Hepatocyte (in vitro differentiated cells): ENCODE measurements around the gene NPAS3. TPM values are rescaled to one million over a fixed set of nuclear protein-coding genes. Genes with fewer than 3 reads are reported as not detected.

Experiments
- DNase-seq: peaks from one replicate; pipeline ENCODE4 v3.0.0-alpha.2; 2016; ENCODE audit warnings: low spot score
- H2AFZ ChIP-seq: fragments of 200-600 bp; sonication (generic); 2 replicates; pipeline ENCODE4 v1.6.0; 2016; ENCODE audit warnings: antibody characterized with exemption, mild to moderate bottlenecking
- H3K27ac ChIP-seq: fragments of 200-600 bp; sonication (generic); 2 replicates; pipeline ENCODE4 v1.5.1; 2016; ENCODE audit warnings: mild to moderate bottlenecking
- H3K27me3 ChIP-seq: fragments of 200-600 bp; sonication (generic); 2 replicates; pipeline ENCODE4 v1.6.1; 2016
- H3K36me3 ChIP-seq: fragments of 200-600 bp; sonication (generic); replicated peaks from 2 replicates; pipeline ENCODE4 v1.5.1; 2016; ENCODE audit warnings: low read depth; ENCODE audit not compliant: insufficient read depth
- H3K4me1 ChIP-seq: fragments of 200-600 bp; sonication (generic); 2 replicates; pipeline ENCODE4 v1.5.1; 2016; ENCODE audit warnings: mild to moderate bottlenecking, moderate library complexity; ENCODE audit not compliant: insufficient read depth
- H3K4me2 ChIP-seq: fragments of 200-600 bp; sonication (generic); 2 replicates; pipeline ENCODE4 v1.6.0; 2016
- H3K4me3 ChIP-seq: fragments of 200-600 bp; sonication (generic); 2 replicates; pipeline ENCODE4 v1.5.1; 2016; ENCODE audit warnings: mild to moderate bottlenecking
- H3K79me2 ChIP-seq: fragments of 200-600 bp; sonication (generic); 2 replicates; pipeline ENCODE4 v1.6.0; 2017; ENCODE audit warnings: mild to moderate bottlenecking
- H3K9me2 ChIP-seq: fragments of 200-600 bp; sonication (generic); replicated peaks from 2 replicates; pipeline ENCODE4 v1.6.0; 2017; ENCODE audit warnings: mild to moderate bottlenecking; ENCODE audit not compliant: insufficient read depth
- H3K9me3 ChIP-seq: fragments of 200-600 bp; sonication (generic); 2 replicates; pipeline ENCODE4 v1.5.1; 2016; ENCODE audit warnings: low read depth, mild to moderate bottlenecking
- H4K20me1 ChIP-seq: fragments of 200-600 bp; sonication (generic); 2 replicates; pipeline ENCODE4 v1.6.0; 2016; ENCODE audit warnings: mild to moderate bottlenecking; ENCODE audit not compliant: insufficient read depth, poor library complexity, severe bottlenecking
- EZH2 ChIP-seq: fragments of 200-600 bp; sonication (generic); IDR thresholded peaks from 2 replicates; pipeline ENCODE4 v1.6.1; 2016; ENCODE audit warnings: antibody characterized with exemption, mild to moderate bottlenecking, borderline replicate concordance
- EZH2phosphoT487 ChIP-seq: fragments of 200-600 bp; sonication (generic); IDR thresholded peaks from one replicate; pipeline ENCODE4 v1.6.1; 2018; ENCODE audit warnings: antibody characterized with exemption, mild to moderate bottlenecking, low read depth, moderate library complexity; ENCODE audit not compliant: unreplicated experiment, severe bottlenecking
- WGBS: methylation state at CpG from one replicate; pipeline ENCODE4 v1.1.6; 2016; ENCODE audit warnings: low lambda C conversion rate; ENCODE audit errors: missing lambda C conversion rate; 5-methylcytosine and 5-hydroxymethylcytosine counted together
- polyA plus RNA-seq: library from polyadenylated mRNA; unstranded; fragments of >200 nt; fragmentation: Nextera tagmentation; extraction: Ambion mirVana; gene quantifications from 2 replicates; pipeline ENCODE4 v1.2.1, GENCODE V29; 2016
- total RNA-seq: library from RNA; depleted of rRNA; stranded (reverse); fragments of >200 nt; gene quantifications from 2 replicates; pipeline ENCODE4 v1.2.3, GENCODE V29; 2014
- TF ChIP-seq, protein P1 (sequence below): fragments of 200-600 bp; sonication (generic); IDR thresholded peaks from 2 replicates; pipeline ENCODE4 v1.5.1; 2016; ENCODE audit warnings: antibody characterized with exemption, mild to moderate bottlenecking; ENCODE audit not compliant: poor library complexity

The NPAS3 gene
- total and polyA plus RNA-seq, 2 experiments from 2014 or later: 0.11 to 1.1 TPM

DNA sequence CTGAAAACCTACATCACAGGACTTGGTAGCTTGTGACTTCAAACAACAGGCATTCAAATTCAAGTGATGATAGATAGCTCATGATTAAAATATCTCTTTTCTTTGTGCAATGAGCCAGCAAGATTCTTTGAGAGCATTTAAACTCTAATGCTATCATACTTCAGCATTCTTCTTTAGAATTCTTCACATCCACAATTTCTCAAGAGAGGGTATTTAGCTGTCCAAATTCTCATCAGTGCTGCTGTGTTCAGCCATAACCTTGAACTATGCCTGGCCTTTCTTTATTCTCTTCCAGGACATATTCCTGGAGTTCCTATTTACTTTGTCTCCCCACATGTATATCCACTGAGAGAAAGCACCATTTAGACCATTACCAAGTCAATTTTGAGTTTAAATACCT, 691.1 kb downstream of the NPAS3 start:
- no peak overlapping the region for H2AFZ ChIP-seq
- no peaks in the 10 kb centered on the region for H4K20me1 ChIP-seq
- no peaks in the 10 kb centered on the region for H3K9me2 ChIP-seq
- H3K36me3 ChIP-seq: no peaks in the 10 kb centered on the region
- no peak for DNase-seq
- no peaks in the 10 kb centered on the region for H3K9me3 ChIP-seq
- H3K27ac ChIP-seq: no peak overlapping the region
- no peaks in the 10 kb centered on the region for H3K4me1 ChIP-seq
- H3K79me2 ChIP-seq: no peaks in the 10 kb centered on the region
- no peaks in the 10 kb centered on the region for H3K27me3 ChIP-seq
- no peak overlapping the region for H3K4me2 ChIP-seq
- H3K4me3 ChIP-seq: no peak overlapping the region
- TF ChIP-seq EZH2: no peak
- TF ChIP-seq, protein P1, sequence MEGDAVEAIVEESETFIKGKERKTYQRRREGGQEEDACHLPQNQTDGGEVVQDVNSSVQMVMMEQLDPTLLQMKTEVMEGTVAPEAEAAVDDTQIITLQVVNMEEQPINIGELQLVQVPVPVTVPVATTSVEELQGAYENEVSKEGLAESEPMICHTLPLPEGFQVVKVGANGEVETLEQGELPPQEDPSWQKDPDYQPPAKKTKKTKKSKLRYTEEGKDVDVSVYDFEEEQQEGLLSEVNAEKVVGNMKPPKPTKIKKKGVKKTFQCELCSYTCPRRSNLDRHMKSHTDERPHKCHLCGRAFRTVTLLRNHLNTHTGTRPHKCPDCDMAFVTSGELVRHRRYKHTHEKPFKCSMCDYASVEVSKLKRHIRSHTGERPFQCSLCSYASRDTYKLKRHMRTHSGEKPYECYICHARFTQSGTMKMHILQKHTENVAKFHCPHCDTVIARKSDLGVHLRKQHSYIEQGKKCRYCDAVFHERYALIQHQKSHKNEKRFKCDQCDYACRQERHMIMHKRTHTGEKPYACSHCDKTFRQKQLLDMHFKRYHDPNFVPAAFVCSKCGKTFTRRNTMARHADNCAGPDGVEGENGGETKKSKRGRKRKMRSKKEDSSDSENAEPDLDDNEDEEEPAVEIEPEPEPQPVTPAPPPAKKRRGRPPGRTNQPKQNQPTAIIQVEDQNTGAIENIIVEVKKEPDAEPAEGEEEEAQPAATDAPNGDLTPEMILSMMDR: no peak
- no peak for TF ChIP-seq EZH2phosphoT487

DNA sequence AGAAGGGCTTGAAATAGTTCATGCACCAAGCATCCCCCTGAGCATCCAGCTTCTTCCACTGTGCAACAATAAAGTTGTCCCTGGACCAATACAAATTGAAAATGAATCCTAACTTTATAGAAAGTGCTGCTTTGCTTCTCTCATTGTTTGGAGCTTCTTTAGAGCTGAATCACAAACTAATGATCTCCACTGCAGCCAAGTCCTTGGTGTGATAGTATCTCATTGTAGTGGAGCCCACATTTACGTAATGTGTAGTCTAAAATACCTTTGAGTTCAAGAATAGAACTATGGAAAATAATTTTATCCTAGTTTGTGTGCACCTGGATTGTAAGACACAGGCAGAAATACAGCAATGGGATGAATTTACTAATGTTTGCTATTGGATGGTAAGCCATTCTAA, 692.3 kb downstream of the NPAS3 start:
- no peak for DNase-seq
- TF ChIP-seq, protein P1: no peak
- TF ChIP-seq EZH2phosphoT487 (no peak), EZH2 (no peak)
- Histone ChIP-seq H3K4me3 (no peak overlapping the region), H3K27me3 (no peaks in the 10 kb centered on the region), H3K9me2 (no peaks in the 10 kb centered on the region), H3K27ac (no peak overlapping the region), H2AFZ (no peak overlapping the region), H3K4me1 (no peaks in the 10 kb centered on the region), H3K4me2 (no peak overlapping the region), H4K20me1 (no peaks in the 10 kb centered on the region), H3K9me3 (no peaks in the 10 kb centered on the region), H3K36me3 (no peaks in the 10 kb centered on the region), H3K79me2 (no peaks in the 10 kb centered on the region)
- 88% methylated on average over 1 of the region's 1 CpG for WGBS

DNA sequence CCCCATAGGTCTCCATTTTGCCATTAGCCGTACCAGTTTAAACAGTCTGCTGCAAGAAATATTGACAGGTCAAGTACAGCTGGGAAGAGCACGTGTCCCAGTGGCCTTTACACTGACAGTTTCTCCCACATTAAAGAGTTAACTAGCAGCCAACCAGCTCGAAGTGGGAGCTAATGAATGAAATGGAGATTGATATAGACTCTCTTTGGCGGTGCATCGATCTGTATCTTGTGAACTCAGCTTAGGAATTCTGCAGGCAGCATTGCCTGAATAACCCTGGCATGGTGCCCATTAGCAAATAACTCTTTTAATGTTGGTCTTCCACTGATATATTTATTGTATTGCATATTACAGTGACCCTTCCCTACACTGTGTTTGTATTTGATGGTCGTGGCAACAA, 692.8 kb downstream of the NPAS3 start:
- Histone ChIP-seq H3K4me3 (no peak overlapping the region), H4K20me1 (no peaks in the 10 kb centered on the region), H3K79me2 (no peaks in the 10 kb centered on the region), H3K9me3 (no peaks in the 10 kb centered on the region), H3K9me2 (no peaks in the 10 kb centered on the region), H3K4me2 (no peak overlapping the region), H3K27me3 (no peaks in the 10 kb centered on the region), H2AFZ (no peak overlapping the region), H3K36me3 (no peaks in the 10 kb centered on the region), H3K27ac (no peak overlapping the region), H3K4me1 (no peaks in the 10 kb centered on the region)
- no peak for DNase-seq
- WGBS: 75% methylated on average over 6 of the region's 6 CpGs
- TF ChIP-seq EZH2phosphoT487: no peak
- TF ChIP-seq EZH2: no peak
- TF ChIP-seq, protein P1: no peak

DNA sequence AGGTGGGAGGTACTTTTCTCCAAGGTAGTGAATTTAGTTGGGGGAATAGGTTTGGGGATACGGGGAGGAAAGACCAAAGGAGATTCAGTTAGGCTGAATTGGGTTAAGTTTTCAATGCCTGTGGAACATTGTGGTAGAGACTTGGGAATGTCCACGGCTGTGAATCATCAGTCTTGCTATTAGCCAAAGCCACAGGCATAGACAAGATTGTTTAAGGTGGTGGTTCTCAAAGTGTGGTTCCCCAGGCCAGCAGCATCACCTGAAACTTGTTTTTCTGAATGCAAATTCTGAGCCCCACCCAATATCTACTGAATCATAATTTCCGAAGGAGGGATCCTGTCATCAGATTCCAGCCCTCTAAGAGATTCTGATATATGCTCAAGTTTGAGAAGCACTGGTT, 696.0 kb downstream of the NPAS3 start:
- Histone ChIP-seq H3K4me2 (no peak overlapping the region), H3K27me3 (no peaks in the 10 kb centered on the region), H3K4me1 (no peaks in the 10 kb centered on the region), H3K79me2 (no peaks in the 10 kb centered on the region), H2AFZ (no peak overlapping the region), H3K9me3 (no peaks in the 10 kb centered on the region), H3K4me3 (no peak overlapping the region), H4K20me1 (no peaks in the 10 kb centered on the region), H3K36me3 (no peaks in the 10 kb centered on the region), H3K27ac (no peak overlapping the region), H3K9me2 (no peaks in the 10 kb centered on the region)
- no peak for DNase-seq
- TF ChIP-seq, protein P1: no peak
- 95% methylated on average over 3 of the region's 3 CpGs for WGBS
